ENCODE data around the gene ATP13A4.

DNA sequence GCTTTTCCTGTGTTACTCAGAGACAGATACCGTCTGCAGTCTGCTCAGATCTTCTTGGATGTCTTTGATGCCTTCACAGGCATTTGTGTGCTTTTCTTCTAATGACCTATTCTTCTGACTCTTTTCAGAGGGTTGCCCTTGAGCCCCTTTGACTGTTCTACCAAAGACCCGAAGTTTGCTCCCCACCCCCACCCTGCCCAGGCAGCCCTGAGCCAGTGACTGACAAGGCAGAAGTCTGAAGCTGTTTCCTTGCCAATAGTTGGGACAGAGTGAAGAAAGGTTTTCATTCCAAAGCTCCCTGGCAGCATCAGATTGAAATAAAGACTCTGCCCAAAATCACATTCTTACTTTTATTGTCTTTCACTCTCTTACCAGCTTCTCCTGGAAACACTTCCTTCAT lies 167.1 kb downstream of the ATP13A4 start:
- TF ChIP-seq, protein P1, sequence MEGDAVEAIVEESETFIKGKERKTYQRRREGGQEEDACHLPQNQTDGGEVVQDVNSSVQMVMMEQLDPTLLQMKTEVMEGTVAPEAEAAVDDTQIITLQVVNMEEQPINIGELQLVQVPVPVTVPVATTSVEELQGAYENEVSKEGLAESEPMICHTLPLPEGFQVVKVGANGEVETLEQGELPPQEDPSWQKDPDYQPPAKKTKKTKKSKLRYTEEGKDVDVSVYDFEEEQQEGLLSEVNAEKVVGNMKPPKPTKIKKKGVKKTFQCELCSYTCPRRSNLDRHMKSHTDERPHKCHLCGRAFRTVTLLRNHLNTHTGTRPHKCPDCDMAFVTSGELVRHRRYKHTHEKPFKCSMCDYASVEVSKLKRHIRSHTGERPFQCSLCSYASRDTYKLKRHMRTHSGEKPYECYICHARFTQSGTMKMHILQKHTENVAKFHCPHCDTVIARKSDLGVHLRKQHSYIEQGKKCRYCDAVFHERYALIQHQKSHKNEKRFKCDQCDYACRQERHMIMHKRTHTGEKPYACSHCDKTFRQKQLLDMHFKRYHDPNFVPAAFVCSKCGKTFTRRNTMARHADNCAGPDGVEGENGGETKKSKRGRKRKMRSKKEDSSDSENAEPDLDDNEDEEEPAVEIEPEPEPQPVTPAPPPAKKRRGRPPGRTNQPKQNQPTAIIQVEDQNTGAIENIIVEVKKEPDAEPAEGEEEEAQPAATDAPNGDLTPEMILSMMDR (IDR thresholded peaks at IDR 0.05; ENCODE audit: poor library complexity) = no peak
- no peak for TF ChIP-seq EZH2 (IDR thresholded peaks at IDR 0.05; ENCODE audit: borderline replicate concordance)

Data from hepatocyte (in vitro differentiated cells).